Measurements from ENCODE around the gene GRK4. TPM values are rescaled to one million over a fixed set of nuclear protein-coding genes. Genes with fewer than 3 reads are reported as not detected.

GRK4 gene
- total and polyA plus RNA-seq, 10 of the 15 experiments (the other 5 are each of a cell fraction or from before 2014, with no cell fraction given), result 1.1 to 4.0 (median 2.5) TPM

DNA sequence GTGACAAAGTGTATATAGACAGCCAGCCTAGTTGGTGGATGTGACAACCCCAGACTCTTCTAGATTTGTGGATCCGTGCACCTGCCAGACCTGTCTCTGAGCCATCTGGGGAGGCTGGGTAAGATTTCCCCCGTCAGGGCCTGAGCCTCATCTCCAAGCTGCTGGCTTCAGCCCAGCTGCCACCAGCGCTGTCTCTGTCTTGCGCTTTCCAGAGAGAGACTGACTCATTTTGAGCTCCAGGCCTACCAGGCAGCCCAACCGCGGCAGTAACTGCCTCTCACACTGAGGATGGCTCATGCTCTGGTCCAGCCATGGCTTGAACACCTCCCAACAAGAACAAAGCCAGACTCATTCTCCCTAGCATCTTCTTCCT is 26.6 kb upstream of the GRK4 start:
- DNase-seq (ENCODE audit: low read depth, low spot score), result peak; percentile 53
- ChIA-PET CTCF (interaction anchor here (0.7 to 5.2 kb wide), 15 partner anchors 10 to 338 kb away, joined by 3 to 62 read pairs (median 5); partner anchors contain the start of genes GRK4 and NOP14), POLR2A (interaction anchor here (0.5 to 3.3 kb wide), 11 partner anchors 13 to 356 kb away, joined by 3 to 22 read pairs (median 5); partner anchors contain the start of genes GRK4, HTT and NOP14), SMC1A (ENCODE audit: uncharacterized antibody, unreplicated experiment) (interaction anchor here (0.7 to 5.4 kb wide), 9 partner anchors 8 to 173 kb away, joined by 3 to 65 read pairs (median 5); partner anchors contain the start of genes GRK4 and NOP14), RAD21 (ENCODE audit: unreplicated experiment) (interaction anchor here (1.2 to 3.7 kb wide), 10 partner anchors 17 to 240 kb away, joined by 3 to 52 read pairs (median 7); partner anchors contain the start of genes GRK4 and NOP14)
- H2AFZ ChIP-seq (ENCODE audit: control insufficient read depth, low read depth, low read length), result no peak overlapping the region
- BruUV-seq (replicated peaks), result no TSS peak
- H4K20me1 ChIP-seq (ENCODE audit: control insufficient read depth, insufficient read depth), result no peaks in the 10 kb centered on the region
- peak overlapping the region; percentile 63 for H3K4me2 ChIP-seq (ENCODE audit: control insufficient read depth, insufficient read depth)
- H3K27me3 ChIP-seq (replicated peaks in 1 of 2; ENCODE audit: control insufficient read depth in 2 of 2, insufficient read depth in 2 of 2, low read length in 1 of 2), result no peaks in the 10 kb centered on the region
- peaks cover 42% of the 10 kb centered on the region for H3K79me2 ChIP-seq (ENCODE audit: control insufficient read depth, insufficient read depth, low read length)
- peak overlapping the region; percentile 89 for H3K9ac ChIP-seq (ENCODE audit: control insufficient read depth, insufficient read depth, low read length)
- FAIRE-seq, result peak; percentile 95
- no peaks in the 10 kb centered on the region; the same call in 2 of the 3 replicates for H3K9me3 ChIP-seq (replicated peaks; ENCODE audit: control insufficient read depth, insufficient read depth, low read length)
- in situ Hi-C loops (cut with MboI) (loop anchor here (25.0 kb wide), 1 partner anchor 174 kb away; the partner anchor contains the start of gene TNIP2), intact Hi-C loops (cut with micrococcal nuclease; ENCODE audit: unreplicated experiment) (loop anchor here (1.0 to 2.0 kb wide), 3 partner anchors 18 to 190 kb away; partner anchors contain the start of genes GRK4 and NOP14)
- peaks cover 28 to 29% of the 10 kb centered on the region in 2 experiments for H3K36me3 ChIP-seq (ENCODE audit: control insufficient read depth in 2 of 2, insufficient read depth in 2 of 2, low read length in 1 of 2)
- peak; percentile 50 for ATAC-seq
- peak overlapping the region; percentile 74 for H3K27ac ChIP-seq (ENCODE audit: control insufficient read depth, insufficient read depth)
- WGBS (ENCODE audit: insufficient coverage, insufficient replicate concordance, low lambda C conversion rate, missing lambda C conversion rate), result 2% methylated on average over 6 of the region's 6 CpGs
- H3K4me1 ChIP-seq (ENCODE audit: control insufficient read depth, insufficient read depth, low read length), result peaks cover 36% of the 10 kb centered on the region
- H3K4me3 ChIP-seq, result peak overlapping the region; percentile 97
- no peak for TF ChIP-seq NFXL1 (IDR thresholded peaks at IDR 0.05; ENCODE audit: borderline replicate concordance)
- TF ChIP-seq, protein P1, sequence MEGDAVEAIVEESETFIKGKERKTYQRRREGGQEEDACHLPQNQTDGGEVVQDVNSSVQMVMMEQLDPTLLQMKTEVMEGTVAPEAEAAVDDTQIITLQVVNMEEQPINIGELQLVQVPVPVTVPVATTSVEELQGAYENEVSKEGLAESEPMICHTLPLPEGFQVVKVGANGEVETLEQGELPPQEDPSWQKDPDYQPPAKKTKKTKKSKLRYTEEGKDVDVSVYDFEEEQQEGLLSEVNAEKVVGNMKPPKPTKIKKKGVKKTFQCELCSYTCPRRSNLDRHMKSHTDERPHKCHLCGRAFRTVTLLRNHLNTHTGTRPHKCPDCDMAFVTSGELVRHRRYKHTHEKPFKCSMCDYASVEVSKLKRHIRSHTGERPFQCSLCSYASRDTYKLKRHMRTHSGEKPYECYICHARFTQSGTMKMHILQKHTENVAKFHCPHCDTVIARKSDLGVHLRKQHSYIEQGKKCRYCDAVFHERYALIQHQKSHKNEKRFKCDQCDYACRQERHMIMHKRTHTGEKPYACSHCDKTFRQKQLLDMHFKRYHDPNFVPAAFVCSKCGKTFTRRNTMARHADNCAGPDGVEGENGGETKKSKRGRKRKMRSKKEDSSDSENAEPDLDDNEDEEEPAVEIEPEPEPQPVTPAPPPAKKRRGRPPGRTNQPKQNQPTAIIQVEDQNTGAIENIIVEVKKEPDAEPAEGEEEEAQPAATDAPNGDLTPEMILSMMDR (IDR thresholded peaks at IDR 0.05 in 2 of 3, conservative IDR thresholded peaks at IDR 0.05 in 1 of 3; ENCODE audit: control insufficient read depth in 2 of 3, extremely low read depth in 1 of 3, insufficient read depth in 1 of 3, low read depth in 3 of 3, low read length in 3 of 3), result no peak
- no peak for TF ChIP-seq CHD1 (IDR thresholded peaks at IDR 0.05; ENCODE audit: low read depth, low read length)
- no peak for TF ChIP-seq BRCA1 (IDR thresholded peaks at IDR 0.05; ENCODE audit: low read depth, low read length)
- TF ChIP-seq SP1 (IDR thresholded peaks at IDR 0.05; ENCODE audit: low read depth, low read length), result no peak
- 0 out of 2 replicates have a peak, but pooled peaks have one; percentile 8 for TF ChIP-seq JUND (IDR thresholded peaks at IDR 0.05; ENCODE audit: low read depth, low read length)
- no peak for TF ChIP-seq PML (IDR thresholded peaks at IDR 0.05; ENCODE audit: low read length)
- TF ChIP-seq SUPT20H (IDR thresholded peaks at IDR 0.05; ENCODE audit: borderline replicate concordance, control insufficient read depth, low read depth, low read length), result no peak
- no peak for TF ChIP-seq NBN (IDR thresholded peaks at IDR 0.05)
- TF ChIP-seq TCF3 (IDR thresholded peaks at IDR 0.05; ENCODE audit: borderline replicate concordance, insufficient read depth, low read depth, low read length), result peak; percentile 80; the same call in 1 of the 2 replicates
- no peak for TF ChIP-seq POLR2AphosphoS2 (IDR thresholded peaks at IDR 0.05; ENCODE audit: low read depth, low read length)
- TF ChIP-seq KAT2A (conservative IDR thresholded peaks at IDR 0.05; ENCODE audit: control insufficient read depth, low read depth, low read length), result no peak
- TF ChIP-seq BACH1 (IDR thresholded peaks at IDR 0.05; ENCODE audit: borderline replicate concordance), result no peak
- TF ChIP-seq RAD51 (IDR thresholded peaks at IDR 0.05), result no peak
- no peak for TF ChIP-seq WRNIP1 (IDR thresholded peaks at IDR 0.05; ENCODE audit: borderline replicate concordance, low read depth, low read length)
- no peak for TF ChIP-seq HDAC6 (IDR thresholded peaks at IDR 0.05; ENCODE audit: unreplicated experiment)
- TF ChIP-seq TCF12 (IDR thresholded peaks at IDR 0.05; ENCODE audit: low read depth, low read length), result peak; percentile 94
- TF ChIP-seq FOS (IDR thresholded peaks at IDR 0.05; ENCODE audit: borderline replicate concordance, extremely low read depth, insufficient read length), result no peak
- TF ChIP-seq, protein P2, sequence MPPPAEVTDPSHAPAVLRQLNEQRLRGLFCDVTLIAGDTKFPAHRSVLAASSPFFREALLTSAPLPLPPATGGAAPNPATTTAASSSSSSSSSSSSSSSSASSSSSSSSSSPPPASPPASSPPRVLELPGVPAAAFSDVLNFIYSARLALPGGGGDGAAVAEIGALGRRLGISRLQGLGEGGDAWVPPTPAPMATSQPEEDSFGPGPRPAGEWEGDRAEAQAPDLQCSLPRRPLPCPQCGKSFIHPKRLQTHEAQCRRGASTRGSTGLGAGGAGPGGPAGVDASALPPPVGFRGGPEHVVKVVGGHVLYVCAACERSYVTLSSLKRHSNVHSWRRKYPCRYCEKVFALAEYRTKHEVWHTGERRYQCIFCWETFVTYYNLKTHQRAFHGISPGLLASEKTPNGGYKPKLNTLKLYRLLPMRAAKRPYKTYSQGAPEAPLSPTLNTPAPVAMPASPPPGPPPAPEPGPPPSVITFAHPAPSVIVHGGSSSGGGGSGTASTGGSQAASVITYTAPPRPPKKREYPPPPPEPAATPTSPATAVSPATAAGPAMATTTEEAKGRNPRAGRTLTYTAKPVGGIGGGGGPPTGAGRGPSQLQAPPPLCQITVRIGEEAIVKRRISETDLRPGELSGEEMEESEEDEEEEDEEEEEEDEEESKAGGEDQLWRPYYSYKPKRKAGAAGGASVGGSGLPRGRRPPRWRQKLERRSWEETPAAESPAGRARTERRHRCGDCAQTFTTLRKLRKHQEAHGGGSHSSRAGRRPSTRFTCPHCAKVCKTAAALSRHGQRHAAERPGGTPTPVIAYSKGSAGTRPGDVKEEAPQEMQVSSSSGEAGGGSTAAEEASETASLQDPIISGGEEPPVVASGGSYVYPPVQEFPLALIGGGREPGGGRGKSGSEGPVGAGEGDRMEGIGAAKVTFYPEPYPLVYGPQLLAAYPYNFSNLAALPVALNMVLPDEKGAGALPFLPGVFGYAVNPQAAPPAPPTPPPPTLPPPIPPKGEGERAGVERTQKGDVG (CRISPR knock-in tag; IDR thresholded peaks at IDR 0.05), result no peak
- TF ChIP-seq TCF7 (IDR thresholded peaks at IDR 0.05; ENCODE audit: borderline replicate concordance), result no peak
